Measurements from ENCODE around the gene NTRK2. TPM values are rescaled to one million over a fixed set of nuclear protein-coding genes. Genes with fewer than 3 reads are reported as not detected.

NTRK2 gene
- total and polyA plus RNA-seq, 7 donors, result 0.46 to 3.0 (median 2.1) TPM

DNA sequence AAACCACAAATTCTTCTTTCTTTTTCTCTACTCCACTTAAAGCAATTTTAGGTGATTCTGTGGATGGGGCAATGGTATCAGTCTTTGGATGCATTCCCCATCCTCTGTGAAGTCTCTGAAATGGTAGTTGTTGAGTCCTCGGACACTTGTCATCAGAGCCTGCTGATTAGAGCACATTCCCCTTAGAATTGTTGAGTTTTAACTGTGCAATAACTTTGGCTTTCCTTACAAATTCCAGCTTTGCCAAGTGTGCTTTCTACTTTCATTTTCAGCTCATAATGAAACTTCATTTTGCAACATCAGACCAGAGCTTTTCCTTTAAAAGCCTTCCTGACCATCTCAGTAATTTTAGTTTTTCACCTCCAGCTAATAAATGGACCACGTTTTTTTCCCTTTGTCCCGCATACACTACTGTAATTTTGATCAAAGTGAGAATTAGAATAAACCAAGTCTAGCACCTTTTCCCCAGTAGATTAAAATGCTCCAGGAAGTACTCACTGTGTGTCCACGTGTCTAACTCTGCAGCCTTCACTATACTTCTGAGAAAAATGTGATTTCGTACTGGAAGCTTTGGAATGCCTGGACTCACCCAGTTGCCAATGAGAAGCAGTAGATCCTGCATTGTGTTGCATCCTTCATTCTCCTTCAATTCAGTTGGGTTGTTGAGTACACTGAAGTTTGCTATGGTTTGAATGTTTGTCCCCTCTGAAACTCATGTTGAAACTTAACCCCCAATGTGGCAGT lies 135.6 kb downstream of the NTRK2 start:
- intact Hi-C loops (cut with DNase I), result no loop called here
- H3K9me3 ChIP-seq, result no peaks in the 10 kb centered on the region
- H3K36me3 ChIP-seq, result no peaks in the 10 kb centered on the region
- no peak for TF ChIP-seq POLR2A (IDR thresholded peaks at IDR 0.05)
- TF ChIP-seq, protein P1, sequence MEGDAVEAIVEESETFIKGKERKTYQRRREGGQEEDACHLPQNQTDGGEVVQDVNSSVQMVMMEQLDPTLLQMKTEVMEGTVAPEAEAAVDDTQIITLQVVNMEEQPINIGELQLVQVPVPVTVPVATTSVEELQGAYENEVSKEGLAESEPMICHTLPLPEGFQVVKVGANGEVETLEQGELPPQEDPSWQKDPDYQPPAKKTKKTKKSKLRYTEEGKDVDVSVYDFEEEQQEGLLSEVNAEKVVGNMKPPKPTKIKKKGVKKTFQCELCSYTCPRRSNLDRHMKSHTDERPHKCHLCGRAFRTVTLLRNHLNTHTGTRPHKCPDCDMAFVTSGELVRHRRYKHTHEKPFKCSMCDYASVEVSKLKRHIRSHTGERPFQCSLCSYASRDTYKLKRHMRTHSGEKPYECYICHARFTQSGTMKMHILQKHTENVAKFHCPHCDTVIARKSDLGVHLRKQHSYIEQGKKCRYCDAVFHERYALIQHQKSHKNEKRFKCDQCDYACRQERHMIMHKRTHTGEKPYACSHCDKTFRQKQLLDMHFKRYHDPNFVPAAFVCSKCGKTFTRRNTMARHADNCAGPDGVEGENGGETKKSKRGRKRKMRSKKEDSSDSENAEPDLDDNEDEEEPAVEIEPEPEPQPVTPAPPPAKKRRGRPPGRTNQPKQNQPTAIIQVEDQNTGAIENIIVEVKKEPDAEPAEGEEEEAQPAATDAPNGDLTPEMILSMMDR (IDR thresholded peaks at IDR 0.05), result no peak
- TF ChIP-seq POLR2AphosphoS5 (IDR thresholded peaks at IDR 0.05), result no peak
- no peak for TF ChIP-seq EP300 (IDR thresholded peaks at IDR 0.05)
- no peak overlapping the region for H3K27ac ChIP-seq
- no peaks in the 10 kb centered on the region for H3K4me1 ChIP-seq
- H3K27me3 ChIP-seq, result no peaks in the 10 kb centered on the region
- 46 to 58% methylated on average over 5 of the region's 5 CpGs for WGBS, 2 donors
- DNase-seq, result no peak
- no peak overlapping the region for H3K4me3 ChIP-seq

GRCh38 chr9:84807431-84807830 lies 137.9 kb downstream of the NTRK2 start:
- TF ChIP-seq, protein P1 (IDR thresholded peaks at IDR 0.05), result no peak
- Histone ChIP-seq H3K27ac (no peak overlapping the region), H3K9me3 (no peaks in the 10 kb centered on the region), H3K27me3 (no peaks in the 10 kb centered on the region), H3K4me3 (no peak overlapping the region), H3K36me3 (no peaks in the 10 kb centered on the region), H3K4me1 (no peaks in the 10 kb centered on the region)
- DNase-seq, result no peak
- 88 to 91% methylated on average over 5 of the region's 5 CpGs for WGBS, 2 donors
- intact Hi-C loops (cut with DNase I), result no loop called here

- intact Hi-C loops (cut with DNase I), result no loop called here
- H3K27me3 ChIP-seq, result no peaks in the 10 kb centered on the region
- H3K36me3 ChIP-seq, result no peaks in the 10 kb centered on the region
- no peak overlapping the region for H3K27ac ChIP-seq
- WGBS, 2 donors, result 14 to 59% methylated on average over 4 of the region's 4 CpGs
- H3K9me3 ChIP-seq, result no peaks in the 10 kb centered on the region
- TF ChIP-seq EP300 (IDR thresholded peaks at IDR 0.05), result no peak
- TF ChIP-seq POLR2AphosphoS5 (IDR thresholded peaks at IDR 0.05), result no peak
- no peak for TF ChIP-seq POLR2A (IDR thresholded peaks at IDR 0.05)
- H3K4me3 ChIP-seq, result no peak overlapping the region
- no peak for DNase-seq
- H3K4me1 ChIP-seq, result no peaks in the 10 kb centered on the region
Measured at GRCh38 chr9:84807870-84808390, 138.4 kb downstream of the NTRK2 start.

DNA sequence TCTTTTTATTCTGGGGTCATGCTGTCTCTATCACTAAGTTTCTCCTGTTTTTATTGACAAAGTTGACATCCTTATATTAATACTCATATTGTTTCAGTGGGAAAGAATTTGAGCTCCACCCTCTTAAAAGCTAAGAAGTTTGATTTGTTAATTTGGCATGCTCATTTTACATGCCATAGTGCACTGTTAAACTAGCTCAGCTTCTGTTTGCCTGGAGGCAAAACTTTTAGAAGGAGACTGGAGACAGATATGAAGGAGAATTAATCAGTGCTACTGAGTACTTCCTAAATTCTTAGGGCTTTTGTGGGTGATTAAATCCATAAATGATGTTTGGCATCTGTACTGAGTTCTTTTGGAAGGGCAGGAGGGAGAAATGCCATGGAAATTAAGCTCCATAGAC lies 138.9 kb downstream of the NTRK2 start:
- H3K4me1 ChIP-seq, result no peaks in the 10 kb centered on the region
- H3K9me3 ChIP-seq, result no peaks in the 10 kb centered on the region
- no peaks in the 10 kb centered on the region for H3K36me3 ChIP-seq
- no peak overlapping the region for H3K27ac ChIP-seq
- no peak overlapping the region for H3K4me3 ChIP-seq
- intact Hi-C loops (cut with DNase I), result no loop called here
- H3K27me3 ChIP-seq, result no peaks in the 10 kb centered on the region
- no peak for DNase-seq
- TF ChIP-seq, protein P1 (IDR thresholded peaks at IDR 0.05), result no peak
- no peak for TF ChIP-seq EP300 (IDR thresholded peaks at IDR 0.05)
- no peak for TF ChIP-seq POLR2AphosphoS5 (IDR thresholded peaks at IDR 0.05)
- TF ChIP-seq POLR2A (IDR thresholded peaks at IDR 0.05), result no peak

- 23 to 58% methylated on average over 4 of the region's 4 CpGs for WGBS, 2 donors
- Histone ChIP-seq H3K4me3 (no peak overlapping the region), H3K36me3 (no peaks in the 10 kb centered on the region), H3K27me3 (no peaks in the 10 kb centered on the region), H3K9me3 (no peaks in the 10 kb centered on the region), H3K4me1 (no peaks in the 10 kb centered on the region), H3K27ac (no peak overlapping the region)
- TF ChIP-seq EP300 (IDR thresholded peaks at IDR 0.05) (no peak), POLR2A (IDR thresholded peaks at IDR 0.05) (no peak), POLR2AphosphoS5 (IDR thresholded peaks at IDR 0.05) (no peak)
- TF ChIP-seq, protein P1 (IDR thresholded peaks at IDR 0.05), result no peak
- no peak for DNase-seq
- intact Hi-C loops (cut with DNase I), result no loop called here
Measured at GRCh38 chr9:84811072-84811750, 141.7 kb downstream of the NTRK2 start.
